ENCODE results near the gene GIPC1.

The GIPC1 gene

GRCh38 chr19:14494411-14494810 is 1.5 kb downstream of the GIPC1 start:
- no peak for DNase-seq

GRCh38 chr19:14492756-14493337 is 3.1 kb downstream of the GIPC1 start:
- no peak for DNase-seq

- DNase-seq: no peak
Measured at GRCh38 chr19:14487370-14488125, 8.4 kb downstream of the GIPC1 start.

GRCh38 chr19:14482172-14482941 is 13.6 kb downstream of the GIPC1 start:
- no peak for DNase-seq

- peak; percentile 72 for DNase-seq
Measured at GRCh38 chr19:14480700-14481079, 15.2 kb downstream of the GIPC1 start.

- DNase-seq: peak; percentile 30
Measured at GRCh38 chr19:14479975-14480699, 15.8 kb downstream of the GIPC1 start.

- DNase-seq: no peak
Measured at GRCh38 chr19:14479309-14479974, 16.5 kb downstream of the GIPC1 start.

GRCh38 chr19:14478113-14478545 is 17.8 kb downstream of the GIPC1 start:
- DNase-seq: no peak

GRCh38 chr19:14477418-14478112 is 18.4 kb downstream of the GIPC1 start:
- DNase-seq: peak; percentile 31

GRCh38 chr19:14476673-14477401 is 19.1 kb downstream of the GIPC1 start:
- peak; percentile 80 for DNase-seq

- DNase-seq: no peak
Measured at GRCh38 chr19:14476327-14476672, 19.6 kb downstream of the GIPC1 start.

- peak; percentile 51 for DNase-seq
Measured at GRCh38 chr19:14475251-14476073, 20.5 kb downstream of the GIPC1 start, which contains the start of gene PTGER1. Gene PTGER1, minus strand, starts transcription at chr19:14475354. Its CDS starts 1,034 bp downstream, at chr19:14474320.

GRCh38 chr19:14474827-14475226 is 21.1 kb downstream of the GIPC1 start:
- DNase-seq: no peak

GRCh38 chr19:14473978-14474578 is 21.8 kb downstream of the GIPC1 start:
- no peak for DNase-seq

- no peak for DNase-seq
Measured at GRCh38 chr19:14473073-14473977, 22.6 kb downstream of the GIPC1 start.

GRCh38 chr19:14472202-14472938 is 23.6 kb downstream of the GIPC1 start:
- peak; percentile 54 for DNase-seq

GRCh38 chr19:14471436-14472187 is 24.3 kb downstream of the GIPC1 start:
- DNase-seq: no peak
